Measurements from ENCODE around the gene GLIS1. TPM values are rescaled to one million over a fixed set of nuclear protein-coding genes. Genes with fewer than 3 reads are reported as not detected.
A peak's percentile ranks its signal among the peaks of the same experiment; 100 is the strongest.

Gene GLIS1
- total and polyA plus RNA-seq, 9 donors, result 0.04 to 0.42 (median 0.08) TPM; not detected in 3

DNA sequence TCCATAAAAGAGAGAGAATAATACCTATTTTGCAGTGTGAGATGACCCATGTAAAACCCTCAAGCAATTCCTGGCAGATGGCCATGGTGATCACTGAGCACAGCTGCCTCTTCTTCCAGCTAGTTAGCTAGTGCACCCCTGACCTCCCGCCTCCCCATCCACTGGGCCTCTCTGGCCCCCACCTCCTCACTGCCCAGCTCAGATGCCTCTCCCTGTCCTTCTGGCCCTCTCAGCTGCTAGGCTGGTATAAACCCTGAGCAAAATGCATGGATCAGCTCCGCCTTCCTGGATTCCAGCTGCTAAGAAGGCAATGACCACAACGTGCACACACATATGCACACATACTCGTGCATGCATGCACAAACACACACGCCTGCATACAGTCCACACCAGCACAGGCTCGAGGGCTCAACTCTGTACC lies 162.6 kb downstream of the GLIS1 start:
- peak; percentile 48 for DNase-seq
- Histone ChIP-seq H3K27ac (ENCODE audit: low read length) (no peak overlapping the region), H3K36me3 (ENCODE audit: control insufficient read depth, insufficient read depth, low read length) (no peaks in the 10 kb centered on the region), H3K27me3 (ENCODE audit: control insufficient read depth, insufficient read depth, low read length) (no peaks in the 10 kb centered on the region), H3K9me3 (replicated peaks; ENCODE audit: control insufficient read depth, low read depth, low read length) (no peaks in the 10 kb centered on the region), H3K4me1 (ENCODE audit: control insufficient read depth, insufficient read depth, low read length) (peaks cover 40% of the 10 kb centered on the region), H3K4me3 (ENCODE audit: low read length) (no peak overlapping the region)
- 47% methylated on average over 6 of the region's 6 CpGs for WGBS (ENCODE audit: insufficient coverage)

DNA sequence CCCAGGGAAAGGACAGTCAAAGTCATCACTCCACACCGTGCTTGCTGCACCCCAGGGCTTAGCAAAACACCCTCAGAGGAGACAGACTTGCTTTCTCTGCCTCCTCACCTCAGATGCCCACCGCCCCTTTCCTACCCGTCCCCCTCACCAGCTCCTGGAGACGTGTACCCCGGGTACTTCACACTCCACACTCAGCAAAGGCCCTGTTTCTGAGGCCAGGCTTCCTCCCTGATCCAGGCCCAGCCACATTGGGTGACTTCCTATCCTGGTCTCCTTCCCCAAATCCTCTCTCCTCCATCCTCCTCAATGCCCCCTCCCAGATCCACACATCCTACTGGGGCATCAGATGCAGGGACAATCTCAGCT lies 163.0 kb downstream of the GLIS1 start:
- no peak overlapping the region for H3K4me3 ChIP-seq (ENCODE audit: low read length)
- H3K4me1 ChIP-seq (ENCODE audit: control insufficient read depth, insufficient read depth, low read length), result peaks cover 40% of the 10 kb centered on the region
- no peaks in the 10 kb centered on the region for H3K27me3 ChIP-seq (ENCODE audit: control insufficient read depth, insufficient read depth, low read length)
- WGBS (ENCODE audit: insufficient coverage), result 85% methylated on average over 5 of the region's 5 CpGs
- no peak for DNase-seq
- H3K36me3 ChIP-seq (ENCODE audit: control insufficient read depth, insufficient read depth, low read length), result no peaks in the 10 kb centered on the region
- H3K9me3 ChIP-seq (replicated peaks; ENCODE audit: control insufficient read depth, low read depth, low read length), result no peaks in the 10 kb centered on the region
- no peak overlapping the region for H3K27ac ChIP-seq (ENCODE audit: low read length)

DNA sequence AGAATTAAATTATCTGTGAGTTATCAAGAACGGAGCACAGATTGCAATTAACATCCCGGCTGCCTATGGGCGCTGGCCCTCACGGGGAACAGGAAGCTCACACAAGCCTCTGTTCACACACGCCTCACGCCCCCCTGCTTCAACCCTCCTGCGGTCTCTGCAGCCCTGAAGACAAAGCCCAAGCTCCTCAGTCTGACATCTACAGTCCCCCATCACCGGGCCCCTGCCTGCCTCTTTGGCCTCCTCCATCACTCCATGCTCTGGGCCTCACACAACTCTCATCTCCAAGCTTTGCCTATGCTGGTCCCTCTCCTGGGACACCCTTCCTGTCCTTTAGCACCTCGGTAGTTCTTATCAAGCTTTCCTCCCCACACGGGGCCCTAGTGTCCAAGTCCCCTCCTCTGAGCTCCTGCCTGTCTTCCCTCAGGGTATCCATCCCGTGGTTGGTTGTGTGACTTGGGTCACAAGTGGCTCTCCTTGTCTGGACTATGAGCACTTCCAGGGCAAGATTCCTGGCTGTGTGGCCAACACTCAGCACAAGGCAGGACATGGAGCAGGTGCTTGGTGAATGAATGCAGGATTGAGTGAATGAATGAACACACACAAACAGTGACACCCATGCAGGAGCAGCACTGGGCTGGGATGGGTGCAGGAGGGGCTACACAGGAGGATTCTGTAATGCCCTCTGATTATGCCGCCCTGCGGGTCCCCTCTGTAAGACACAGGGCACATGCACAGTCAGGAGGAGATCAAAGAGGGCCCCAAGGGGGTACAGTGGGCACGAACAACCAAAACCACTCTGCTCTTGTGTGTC lies 163.6 kb downstream of the GLIS1 start:
- H3K27ac ChIP-seq (ENCODE audit: low read length), result no peak overlapping the region
- no peak overlapping the region for H3K4me3 ChIP-seq (ENCODE audit: low read length)
- WGBS (ENCODE audit: insufficient coverage), result 49% methylated on average over 12 of the region's 14 CpGs
- no peak for DNase-seq
- H3K27me3 ChIP-seq (ENCODE audit: control insufficient read depth, insufficient read depth, low read length), result no peaks in the 10 kb centered on the region
- peaks cover 40% of the 10 kb centered on the region for H3K4me1 ChIP-seq (ENCODE audit: control insufficient read depth, insufficient read depth, low read length)
- no peaks in the 10 kb centered on the region for H3K9me3 ChIP-seq (replicated peaks; ENCODE audit: control insufficient read depth, low read depth, low read length)
- no peaks in the 10 kb centered on the region for H3K36me3 ChIP-seq (ENCODE audit: control insufficient read depth, insufficient read depth, low read length)

DNA sequence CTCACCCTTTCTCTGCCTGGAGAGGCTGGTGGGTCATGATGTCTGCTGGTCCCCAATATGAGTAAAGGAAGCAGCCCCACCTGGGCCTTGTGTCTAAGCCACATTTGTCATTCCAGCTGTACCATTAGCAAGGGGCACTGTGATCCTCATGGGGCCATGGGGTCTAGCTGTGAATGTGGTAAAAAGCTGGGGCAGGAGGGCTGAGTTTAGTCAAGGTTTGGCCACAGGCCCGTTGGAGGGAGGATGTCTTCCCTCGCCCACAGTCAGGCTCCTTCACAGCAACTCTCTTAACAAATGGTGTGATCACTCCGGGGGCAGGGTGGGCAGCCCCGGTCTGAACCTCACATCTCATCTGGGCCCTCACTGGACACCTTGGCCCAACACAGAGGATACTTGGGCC lies 164.3 kb downstream of the GLIS1 start:
- Histone ChIP-seq H3K36me3 (ENCODE audit: control insufficient read depth, insufficient read depth, low read length) (no peaks in the 10 kb centered on the region), H3K4me3 (ENCODE audit: low read length) (no peak overlapping the region), H3K9me3 (replicated peaks; ENCODE audit: control insufficient read depth, low read depth, low read length) (no peaks in the 10 kb centered on the region), H3K4me1 (ENCODE audit: control insufficient read depth, insufficient read depth, low read length) (peaks cover 40% of the 10 kb centered on the region), H3K27me3 (ENCODE audit: control insufficient read depth, insufficient read depth, low read length) (no peaks in the 10 kb centered on the region), H3K27ac (ENCODE audit: low read length) (no peak overlapping the region)
- DNase-seq, result no peak
- 48% methylated on average over 2 of the region's 4 CpGs for WGBS (ENCODE audit: insufficient coverage)

DNA sequence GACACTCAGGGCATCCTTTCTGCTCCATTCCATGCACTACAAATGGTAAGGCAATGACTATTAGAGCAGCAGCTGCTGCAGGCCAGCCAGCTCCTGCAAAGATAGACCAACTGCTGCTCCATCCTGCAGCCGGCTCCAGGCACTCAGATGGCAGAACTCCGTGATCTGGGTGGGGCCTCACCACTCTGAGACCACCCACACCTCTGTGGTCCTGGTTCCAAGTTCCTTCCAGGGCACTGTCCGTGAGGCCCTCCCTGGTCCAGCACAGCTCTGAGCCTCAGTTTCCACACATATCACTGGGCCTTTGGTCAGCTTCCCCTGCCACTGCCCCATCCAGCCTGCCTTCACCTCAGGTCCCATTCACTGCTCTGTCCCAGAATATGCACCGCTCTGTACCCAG lies 165.0 kb downstream of the GLIS1 start:
- H3K27me3 ChIP-seq (ENCODE audit: control insufficient read depth, insufficient read depth, low read length), result no peaks in the 10 kb centered on the region
- 69% methylated on average over 3 of the region's 4 CpGs for WGBS (ENCODE audit: insufficient coverage)
- DNase-seq, result no peak

DNA sequence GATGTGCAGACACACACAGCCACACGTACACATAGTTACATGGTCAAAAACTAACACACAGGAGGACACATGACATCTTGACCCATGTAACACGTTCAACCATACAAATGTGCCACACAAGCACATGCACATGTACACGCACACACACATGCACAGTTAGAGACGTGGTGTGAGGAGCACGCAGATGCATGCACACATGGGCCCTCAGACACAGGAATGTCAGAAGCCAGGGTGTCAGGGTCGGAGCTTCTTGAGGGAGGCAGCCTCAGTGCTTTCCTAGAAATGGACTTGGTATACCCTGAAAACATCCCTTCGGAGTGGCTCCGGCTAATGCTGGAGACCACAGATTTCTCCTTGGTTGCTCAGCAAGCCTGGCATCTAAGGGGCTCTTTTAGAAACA lies 165.4 kb downstream of the GLIS1 start:
- Histone ChIP-seq H3K36me3 (ENCODE audit: control insufficient read depth, insufficient read depth, low read length) (no peaks in the 10 kb centered on the region), H3K4me1 (ENCODE audit: control insufficient read depth, insufficient read depth, low read length) (peaks cover 40% of the 10 kb centered on the region), H3K9me3 (replicated peaks; ENCODE audit: control insufficient read depth, low read depth, low read length) (no peaks in the 10 kb centered on the region), H3K4me3 (ENCODE audit: low read length) (no peak overlapping the region), H3K27ac (ENCODE audit: low read length) (no peak overlapping the region), H3K27me3 (ENCODE audit: control insufficient read depth, insufficient read depth, low read length) (no peaks in the 10 kb centered on the region)
- DNase-seq, result no peak
- 90% methylated on average over 8 of the region's 8 CpGs for WGBS (ENCODE audit: insufficient coverage)

More for the DNA sequence above, 165.0 kb downstream of the GLIS1 start:
- H3K36me3 ChIP-seq (ENCODE audit: control insufficient read depth, insufficient read depth, low read length), result no peaks in the 10 kb centered on the region
- no peak overlapping the region for H3K4me3 ChIP-seq (ENCODE audit: low read length)
- H3K27ac ChIP-seq (ENCODE audit: low read length), result no peak overlapping the region
- H3K4me1 ChIP-seq (ENCODE audit: control insufficient read depth, insufficient read depth, low read length), result peaks cover 40% of the 10 kb centered on the region
- H3K9me3 ChIP-seq (replicated peaks; ENCODE audit: control insufficient read depth, low read depth, low read length), result no peaks in the 10 kb centered on the region

DNA sequence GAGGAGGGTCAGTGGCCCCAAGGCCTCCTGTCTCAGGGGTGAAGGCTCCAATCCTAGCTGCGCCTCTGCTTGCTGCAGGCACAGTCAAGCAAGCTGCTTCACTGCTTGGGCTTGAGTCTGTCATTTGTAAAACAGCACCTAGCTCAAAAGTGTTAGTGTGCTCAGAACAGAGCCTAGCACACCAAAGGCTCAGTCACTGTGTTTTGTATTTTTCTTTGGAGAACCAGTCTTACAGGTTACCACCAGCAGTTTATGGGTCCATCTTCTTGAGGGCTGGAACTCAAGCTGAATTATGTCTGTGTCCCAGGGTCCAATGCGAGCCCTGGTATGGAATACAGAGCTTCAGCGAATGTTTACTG lies 166.2 kb downstream of the GLIS1 start:
- H3K4me3 ChIP-seq (ENCODE audit: low read length), result no peak overlapping the region
- H3K36me3 ChIP-seq (ENCODE audit: control insufficient read depth, insufficient read depth, low read length), result no peaks in the 10 kb centered on the region
- no peak overlapping the region for H3K27ac ChIP-seq (ENCODE audit: low read length)
- H3K27me3 ChIP-seq (ENCODE audit: control insufficient read depth, insufficient read depth, low read length), result no peaks in the 10 kb centered on the region
- H3K4me1 ChIP-seq (ENCODE audit: control insufficient read depth, insufficient read depth, low read length), result peaks cover 40% of the 10 kb centered on the region
- no peak for DNase-seq
- 67% methylated on average over 3 of the region's 3 CpGs for WGBS (ENCODE audit: insufficient coverage)
- H3K9me3 ChIP-seq (replicated peaks; ENCODE audit: control insufficient read depth, low read depth, low read length), result no peaks in the 10 kb centered on the region

DNA sequence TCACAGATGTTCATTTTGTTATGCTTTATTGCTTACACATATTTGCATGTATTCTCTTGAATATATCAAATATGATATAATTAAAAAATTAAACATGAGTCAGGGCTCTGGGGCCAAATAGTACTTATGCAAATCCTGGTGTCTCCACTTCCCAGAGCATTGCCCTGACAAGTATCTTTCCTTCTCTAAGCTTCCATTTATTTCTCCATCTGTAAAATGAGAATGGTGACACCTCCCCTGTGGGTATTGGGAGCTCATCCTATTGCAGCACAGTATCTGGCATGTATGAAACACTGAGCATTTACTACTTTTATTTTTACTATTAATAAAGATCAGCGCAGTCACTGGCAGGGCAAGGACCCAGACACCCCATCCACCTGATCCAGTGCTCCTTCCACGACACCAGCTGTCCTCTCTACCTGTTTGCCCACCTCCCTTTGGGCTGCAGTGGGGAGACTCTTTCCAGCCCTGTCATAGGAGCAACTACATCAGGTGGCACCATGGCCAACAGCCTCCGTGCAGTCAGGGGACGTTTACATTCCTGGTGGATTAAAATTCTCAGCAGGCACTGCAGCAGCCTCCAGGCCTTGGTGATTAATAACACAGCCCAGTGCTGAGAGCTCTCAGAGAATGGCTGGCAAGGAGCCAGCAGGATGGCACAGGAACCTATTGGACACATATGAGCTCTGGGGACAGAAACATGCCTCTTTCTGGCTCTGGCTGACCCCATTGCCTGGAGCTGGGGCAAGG lies 166.7 kb downstream of the GLIS1 start:
- no peak overlapping the region for H3K4me3 ChIP-seq (ENCODE audit: low read length)
- H3K27me3 ChIP-seq (ENCODE audit: control insufficient read depth, insufficient read depth, low read length), result no peaks in the 10 kb centered on the region
- peaks cover 2% of the 10 kb centered on the region for H3K9me3 ChIP-seq (replicated peaks; ENCODE audit: control insufficient read depth, low read depth, low read length)
- H3K36me3 ChIP-seq (ENCODE audit: control insufficient read depth, insufficient read depth, low read length), result no peaks in the 10 kb centered on the region
- H3K4me1 ChIP-seq (ENCODE audit: control insufficient read depth, insufficient read depth, low read length), result peaks cover 40% of the 10 kb centered on the region
- WGBS (ENCODE audit: insufficient coverage), result 47% methylated on average over 4 of the region's 4 CpGs
- peak overlapping the region; percentile 20 for H3K27ac ChIP-seq (ENCODE audit: low read length)
- DNase-seq, result peak; percentile 74

DNA sequence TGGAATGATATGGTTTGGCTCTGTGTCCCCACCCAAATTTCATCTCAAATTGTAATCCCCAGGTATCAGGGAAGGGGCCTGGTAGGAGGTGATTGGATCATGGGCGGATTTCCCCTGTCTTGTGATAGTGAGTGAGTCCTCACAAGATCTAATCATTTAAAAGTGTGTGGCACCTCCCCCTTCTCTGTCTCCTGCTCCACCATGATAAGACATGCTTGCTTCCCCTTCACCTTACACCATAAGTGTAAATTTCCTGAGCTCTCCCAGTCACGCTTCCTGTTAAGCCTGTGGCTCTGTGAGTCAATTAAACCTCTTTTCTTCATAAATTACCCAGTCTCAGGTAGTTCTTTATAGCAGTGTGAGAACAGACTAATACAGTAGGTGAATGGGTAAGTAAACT lies 170.4 kb downstream of the GLIS1 start:
- DNase-seq, result no peak
- no peaks in the 10 kb centered on the region for H3K36me3 ChIP-seq (ENCODE audit: control insufficient read depth, insufficient read depth, low read length)
- peaks cover 2% of the 10 kb centered on the region for H3K9me3 ChIP-seq (replicated peaks; ENCODE audit: control insufficient read depth, low read depth, low read length)
- H3K4me1 ChIP-seq (ENCODE audit: control insufficient read depth, insufficient read depth, low read length), result peaks cover 15% of the 10 kb centered on the region
- no peaks in the 10 kb centered on the region for H3K27me3 ChIP-seq (ENCODE audit: control insufficient read depth, insufficient read depth, low read length)
- no peak overlapping the region for H3K27ac ChIP-seq (ENCODE audit: low read length)
- no peak overlapping the region for H3K4me3 ChIP-seq (ENCODE audit: low read length)
- WGBS (ENCODE audit: insufficient coverage), result no CpG with 5 or more reads among the region's 2 CpGs

DNA sequence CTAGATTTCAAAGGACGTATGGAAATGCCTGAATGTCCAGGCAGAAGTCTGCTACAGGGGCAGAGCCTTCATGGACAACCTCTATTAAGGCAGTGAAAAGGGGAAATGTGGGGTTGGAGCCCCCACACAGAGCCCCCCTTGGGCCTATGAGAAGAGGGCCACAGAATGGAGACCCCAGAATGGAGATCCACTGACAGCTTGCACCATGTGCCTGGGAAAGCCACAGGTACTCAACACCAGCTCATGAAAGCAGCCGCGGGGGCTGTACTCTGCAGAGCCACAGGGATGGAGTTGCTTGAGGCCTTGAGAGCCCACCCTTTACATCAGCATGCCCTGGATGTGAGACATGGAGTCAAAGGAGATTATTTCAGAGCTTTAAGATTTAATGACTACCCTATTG lies 171.1 kb downstream of the GLIS1 start:
- Histone ChIP-seq H3K27me3 (ENCODE audit: control insufficient read depth, insufficient read depth, low read length) (peaks cover 2% of the 10 kb centered on the region), H3K4me1 (ENCODE audit: control insufficient read depth, insufficient read depth, low read length) (peaks cover 8% of the 10 kb centered on the region), H3K9me3 (replicated peaks; ENCODE audit: control insufficient read depth, low read depth, low read length) (peaks cover 2% of the 10 kb centered on the region), H3K4me3 (ENCODE audit: low read length) (no peak overlapping the region), H3K36me3 (ENCODE audit: control insufficient read depth, insufficient read depth, low read length) (no peaks in the 10 kb centered on the region), H3K27ac (ENCODE audit: low read length) (no peak overlapping the region)
- no peak for DNase-seq
- WGBS (ENCODE audit: insufficient coverage), result no CpG with 5 or more reads among the region's 3 CpGs
